HG03457 (cell line): ENCODE measurements around the gene ARHGEF17.
A peak's percentile ranks its signal among the peaks of the same experiment; 100 is the strongest.
"Not testable (repeated sequence)": the region's sequence is repeated elsewhere in the genome, so short reads cannot be mapped to it uniquely, and the experiment has no call there.

Experiments used
- ATAC-seq: cut with Tn5 transposase; IDR thresholded peaks from one replicate; pipeline ENCODE4 v1.9.1; 2021; ENCODE audit warnings: moderate number of reproducible peaks; ENCODE audit not compliant: unreplicated experiment

Gene ARHGEF17

GRCh38 chr11:73273222-73273895 is 34.7 kb upstream of the ARHGEF17 start:
- no peak for ATAC-seq

GRCh38 chr11:73274191-73274590 is 33.9 kb upstream of the ARHGEF17 start:
- ATAC-seq: not testable (repeated sequence)

GRCh38 chr11:73274722-73275380 is 33.2 kb upstream of the ARHGEF17 start:
- no peak for ATAC-seq

GRCh38 chr11:73275381-73275750 is 32.7 kb upstream of the ARHGEF17 start:
- no peak for ATAC-seq

- ATAC-seq: no peak
These were observed 30.6 kb upstream of the ARHGEF17 start for GRCh38 chr11:73277467-73277866.

GRCh38 chr11:73280626-73281025 is 27.4 kb upstream of the ARHGEF17 start:
- no peak for ATAC-seq

- no peak for ATAC-seq
These were observed 26.8 kb upstream of the ARHGEF17 start for GRCh38 chr11:73281201-73281741.

GRCh38 chr11:73281796-73282660 is 26.0 kb upstream of the ARHGEF17 start:
- ATAC-seq: no peak

- no peak for ATAC-seq
These were observed 24.6 kb upstream of the ARHGEF17 start for GRCh38 chr11:73283276-73284000.

- ATAC-seq: no peak
These were observed 24.0 kb upstream of the ARHGEF17 start for GRCh38 chr11:73284106-73284505.

GRCh38 chr11:73285721-73286120 is 22.4 kb upstream of the ARHGEF17 start:
- no peak for ATAC-seq

- ATAC-seq: no peak
These were observed 21.8 kb upstream of the ARHGEF17 start for GRCh38 chr11:73286240-73286810.

- no peak for ATAC-seq
These were observed 20.5 kb upstream of the ARHGEF17 start for GRCh38 chr11:73287400-73288101.

GRCh38 chr11:73288192-73288872 is 19.7 kb upstream of the ARHGEF17 start:
- ATAC-seq: no peak

- ATAC-seq: peak; percentile 70
These were observed 19.0 kb upstream of the ARHGEF17 start for GRCh38 chr11:73288873-73289707.

GRCh38 chr11:73290536-73290935 is 17.5 kb upstream of the ARHGEF17 start:
- no peak for ATAC-seq

- no peak for ATAC-seq
These were observed 16.9 kb upstream of the ARHGEF17 start for GRCh38 chr11:73291196-73291595.

- ATAC-seq: no peak
These were observed 16.1 kb upstream of the ARHGEF17 start for GRCh38 chr11:73291781-73292524.
